ENCODE measurements around the gene ABCA2. TPM values are rescaled to one million over a fixed set of nuclear protein-coding genes. Genes with fewer than 3 reads are reported as not detected.

ABCA2 gene
- total RNA-seq, 1 experiment from 2014 or later = 22.4 TPM

DNA sequence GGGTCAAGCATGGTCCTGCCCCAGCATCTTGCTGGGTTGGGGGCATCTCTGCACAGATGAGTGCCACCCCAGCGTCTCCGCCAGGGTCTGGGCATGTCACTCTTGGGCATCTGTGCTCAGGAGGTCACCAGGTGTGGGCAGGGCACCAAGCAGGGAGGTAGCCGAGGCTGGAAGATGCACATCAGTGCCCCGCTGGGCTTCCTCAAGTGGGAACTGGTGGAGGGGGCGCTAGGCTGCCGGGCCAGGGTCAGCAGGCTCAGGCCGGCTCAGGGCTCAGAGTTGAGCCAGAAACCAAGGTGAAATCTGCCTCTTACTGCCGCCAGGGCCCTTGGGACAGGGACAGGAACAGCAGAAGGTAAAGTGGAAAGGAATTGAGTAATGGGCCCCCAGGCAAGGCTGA is 7.9 kb upstream of the ABCA2 start:
- no peaks in the 10 kb centered on the region for H3K9me3 Mint-ChIP-seq
- no peak overlapping the region for H2BK15ac ChIP-seq (ENCODE audit: low read depth, low read length)
- no peak overlapping the region for H3K4ac ChIP-seq (ENCODE audit: low read depth, low read length)
- H3K9me3 ChIP-seq (ENCODE audit: control insufficient read depth, low read depth, low read length) = no peaks in the 10 kb centered on the region
- TF ChIP-seq, protein P1, sequence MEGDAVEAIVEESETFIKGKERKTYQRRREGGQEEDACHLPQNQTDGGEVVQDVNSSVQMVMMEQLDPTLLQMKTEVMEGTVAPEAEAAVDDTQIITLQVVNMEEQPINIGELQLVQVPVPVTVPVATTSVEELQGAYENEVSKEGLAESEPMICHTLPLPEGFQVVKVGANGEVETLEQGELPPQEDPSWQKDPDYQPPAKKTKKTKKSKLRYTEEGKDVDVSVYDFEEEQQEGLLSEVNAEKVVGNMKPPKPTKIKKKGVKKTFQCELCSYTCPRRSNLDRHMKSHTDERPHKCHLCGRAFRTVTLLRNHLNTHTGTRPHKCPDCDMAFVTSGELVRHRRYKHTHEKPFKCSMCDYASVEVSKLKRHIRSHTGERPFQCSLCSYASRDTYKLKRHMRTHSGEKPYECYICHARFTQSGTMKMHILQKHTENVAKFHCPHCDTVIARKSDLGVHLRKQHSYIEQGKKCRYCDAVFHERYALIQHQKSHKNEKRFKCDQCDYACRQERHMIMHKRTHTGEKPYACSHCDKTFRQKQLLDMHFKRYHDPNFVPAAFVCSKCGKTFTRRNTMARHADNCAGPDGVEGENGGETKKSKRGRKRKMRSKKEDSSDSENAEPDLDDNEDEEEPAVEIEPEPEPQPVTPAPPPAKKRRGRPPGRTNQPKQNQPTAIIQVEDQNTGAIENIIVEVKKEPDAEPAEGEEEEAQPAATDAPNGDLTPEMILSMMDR (conservative IDR thresholded peaks at IDR 0.05) = no peak
- no peak overlapping the region for H3K18ac ChIP-seq (ENCODE audit: insufficient read length, low read depth, low read length)
- H3K14ac ChIP-seq (ENCODE audit: insufficient read depth, low read length) = no peak overlapping the region; the same call in 1 of the 2 replicates
- no peak overlapping the region for H3K4me2 ChIP-seq (ENCODE audit: insufficient read depth, insufficient read length, low read length)
- no peaks in the 10 kb centered on the region for H3K23me2 ChIP-seq (ENCODE audit: insufficient read length, low read depth, low read length, poor library complexity, severe bottlenecking)
- no peak overlapping the region for H3K27ac ChIP-seq (ENCODE audit: insufficient read length, low read depth, low read length)
- H4K20me1 ChIP-seq (ENCODE audit: control insufficient read depth, insufficient read depth, insufficient read length) = no peaks in the 10 kb centered on the region
- no peak overlapping the region for H2BK120ac ChIP-seq (ENCODE audit: low read depth, low read length, poor library complexity, severe bottlenecking)
- no peak overlapping the region for H2AFZ ChIP-seq (ENCODE audit: low read length)
- no peak overlapping the region for H3K27ac Mint-ChIP-seq
- H3K4me3 Mint-ChIP-seq = no peak overlapping the region
- H2BK20ac ChIP-seq (ENCODE audit: low read depth, low read length, poor library complexity, severe bottlenecking) = no peak overlapping the region
- H3K36me3 Mint-ChIP-seq (ENCODE audit: insufficient read depth in 1 of 3, low read depth in 3 of 3) = peaks cover 0 to 14% (median 5%) of the 10 kb centered on the region in 3 experiments; a peak in 5 of 7 replicates
- no peaks in the 10 kb centered on the region for H3K79me2 ChIP-seq (ENCODE audit: insufficient read depth, low read length)
- no peaks in the 10 kb centered on the region for H3K79me1 ChIP-seq (ENCODE audit: insufficient read depth, low read depth, low read length, poor library complexity, severe bottlenecking)
- H3K9ac ChIP-seq (ENCODE audit: extremely low read depth, insufficient read length, low read length) = no peak overlapping the region
- H4K91ac ChIP-seq (ENCODE audit: insufficient read length, low read depth, low read length) = no peak overlapping the region
- no peak for DNase-seq
- no peak overlapping the region for H2BK12ac ChIP-seq (ENCODE audit: insufficient read length, low read depth, low read length)
- H3K56ac ChIP-seq (ENCODE audit: insufficient read length, low read depth, low read length) = no peak overlapping the region
- H3K4me1 Mint-ChIP-seq = no peaks in the 10 kb centered on the region; a peak in 1 of 4 replicates
- peaks cover 19% of the 10 kb centered on the region for H3K27me3 Mint-ChIP-seq (ENCODE audit: low read depth)
- no peaks in the 10 kb centered on the region for H3K27me3 ChIP-seq (ENCODE audit: insufficient read depth, low read length)
- H3T11ph ChIP-seq (ENCODE audit: low read length) = no peak overlapping the region
- H3K23ac ChIP-seq (ENCODE audit: insufficient read length, low read depth, low read length) = no peak overlapping the region
- no peak overlapping the region for H4K8ac ChIP-seq (replicated peaks; ENCODE audit: insufficient read length, low read depth, low read length)
- H4K5ac ChIP-seq (ENCODE audit: insufficient read length, low read depth, low read length) = no peak overlapping the region
- no CpG with 5 or more reads among the region's 8 CpGs for WGBS (ENCODE audit: extremely low coverage, insufficient read length, low lambda C conversion rate)
- no peaks in the 10 kb centered on the region for H3K4me1 ChIP-seq (ENCODE audit: insufficient read depth, low read length)
- H2AK5ac ChIP-seq (ENCODE audit: insufficient read length, low read length) = no peak overlapping the region
- H2BK5ac ChIP-seq (ENCODE audit: insufficient read length, low read length) = no peak overlapping the region

Measured in H9 (cell line).